NT2/D1 (cell line): ENCODE results near the gene NTNG2.

Source experiments
- DNase-seq: peaks from one replicate; pipeline ENCODE4 v3.0.0-alpha.2; 2011; ENCODE audit warnings: low read depth, low spot score
- H3K27me3 ChIP-seq: 2 replicates; pipeline ENCODE4 v1.6.0; 2011; ENCODE audit warnings: mild to moderate bottlenecking; ENCODE audit not compliant: insufficient read length, insufficient read depth
- H3K36me3 ChIP-seq: 2 replicates; pipeline ENCODE4 v1.6.1; 2011; ENCODE audit warnings: mild to moderate bottlenecking, low read length, mixed read lengths; ENCODE audit not compliant: insufficient read depth, insufficient read length
- H3K4me1 ChIP-seq: 2 replicates; pipeline ENCODE4 v1.5.1; 2011; ENCODE audit not compliant: insufficient read depth, insufficient read length
- H3K4me3 ChIP-seq: 2 replicates; pipeline ENCODE4 v1.5.1; 2011; ENCODE audit warnings: low read depth; ENCODE audit not compliant: insufficient read length
- H3K9ac ChIP-seq: 2 replicates; pipeline ENCODE4 v1.6.0; 2011; ENCODE audit warnings: low read depth; ENCODE audit not compliant: insufficient read length
- H3K9me3 ChIP-seq: 2 replicates; pipeline ENCODE4 v1.5.1; 2011; ENCODE audit warnings: mild to moderate bottlenecking, low read length; ENCODE audit not compliant: insufficient read depth
- SUZ12 ChIP-seq: IDR thresholded peaks from 2 replicates; pipeline ENCODE4 v1.6.1; 2011; ENCODE audit not compliant: insufficient read length, insufficient read depth; ENCODE audit errors: extremely low read depth
- YY1 ChIP-seq: IDR thresholded peaks from 2 replicates; pipeline ENCODE4 v1.6.1; 2011; ENCODE audit not compliant: insufficient read length, insufficient read depth
- ZNF274 ChIP-seq: IDR thresholded peaks from 2 replicates; pipeline ENCODE4 v1.6.1; 2011; ENCODE audit warnings: mild to moderate bottlenecking, low read depth, low read length

Gene NTNG2, protein sequence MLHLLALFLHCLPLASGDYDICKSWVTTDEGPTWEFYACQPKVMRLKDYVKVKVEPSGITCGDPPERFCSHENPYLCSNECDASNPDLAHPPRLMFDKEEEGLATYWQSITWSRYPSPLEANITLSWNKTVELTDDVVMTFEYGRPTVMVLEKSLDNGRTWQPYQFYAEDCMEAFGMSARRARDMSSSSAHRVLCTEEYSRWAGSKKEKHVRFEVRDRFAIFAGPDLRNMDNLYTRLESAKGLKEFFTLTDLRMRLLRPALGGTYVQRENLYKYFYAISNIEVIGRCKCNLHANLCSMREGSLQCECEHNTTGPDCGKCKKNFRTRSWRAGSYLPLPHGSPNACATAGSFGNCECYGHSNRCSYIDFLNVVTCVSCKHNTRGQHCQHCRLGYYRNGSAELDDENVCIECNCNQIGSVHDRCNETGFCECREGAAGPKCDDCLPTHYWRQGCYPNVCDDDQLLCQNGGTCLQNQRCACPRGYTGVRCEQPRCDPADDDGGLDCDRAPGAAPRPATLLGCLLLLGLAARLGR

GRCh38 chr9:132161743-132162184, at the start of gene NTNG2:
Gene NTNG2 (plus strand): TSS chr9:132162058. CDS start chr9:132166832, 4,774 bp downstream.
- Histone ChIP-seq H3K4me1 (peaks cover 9% of the 10 kb centered on the region), H3K9ac (peak within 1 kb of the TSS; percentile 70), H3K9me3 (no peaks in the 10 kb centered on the region), H3K4me3 (peak within 1 kb of the TSS; percentile 54), H3K27me3 (peaks cover 56% of the 10 kb centered on the region), H3K36me3 (no peaks in the 10 kb centered on the region)
- no peak for TF ChIP-seq ZNF274
- TF ChIP-seq SUZ12 = no peak
- TF ChIP-seq YY1 = no peak
- DNase-seq = no peak

- Histone ChIP-seq H3K4me3 (no peak overlapping the region), H3K36me3 (no peaks in the 10 kb centered on the region), H3K9ac (no peak overlapping the region), H3K9me3 (no peaks in the 10 kb centered on the region), H3K4me1 (no peaks in the 10 kb centered on the region), H3K27me3 (peaks cover 56% of the 10 kb centered on the region)
- TF ChIP-seq YY1 (no peak), ZNF274 (no peak), SUZ12 (no peak)
- DNase-seq = peak; percentile 62
Measured at GRCh38 chr9:132114102-132114707, 47.7 kb upstream of the NTNG2 start.

DNA sequence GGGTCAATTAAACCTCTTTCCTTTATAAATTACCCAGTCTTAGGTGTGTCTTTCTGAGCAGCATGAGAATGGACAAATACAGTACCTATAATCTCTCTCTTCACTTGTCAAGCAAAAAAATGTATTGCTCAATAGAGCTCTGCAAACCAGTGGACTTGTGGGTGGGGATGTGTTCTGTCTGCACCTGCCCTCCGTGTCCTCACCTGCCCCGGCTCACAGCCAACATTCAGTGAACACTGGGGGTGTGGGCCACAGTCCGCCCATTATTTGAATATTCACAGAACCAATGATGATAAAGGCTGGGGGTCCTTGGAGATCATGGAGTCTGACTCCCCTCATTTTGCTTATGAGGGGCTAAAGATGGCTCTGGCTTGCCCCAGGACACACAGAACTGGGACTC, 45.3 kb upstream of the NTNG2 start:
- DNase-seq = no peak
- H3K9ac ChIP-seq = no peak overlapping the region
- TF ChIP-seq ZNF274 = no peak
- no peak overlapping the region for H3K4me3 ChIP-seq
- no peaks in the 10 kb centered on the region for H3K9me3 ChIP-seq
- H3K36me3 ChIP-seq = no peaks in the 10 kb centered on the region
- H3K27me3 ChIP-seq = peaks cover 53% of the 10 kb centered on the region
- no peaks in the 10 kb centered on the region for H3K4me1 ChIP-seq

GRCh38 chr9:132117694-132118093, 44.2 kb upstream of the NTNG2 start:
- TF ChIP-seq ZNF274 (no peak), SUZ12 (no peak), YY1 (no peak)
- Histone ChIP-seq H3K27me3 (peaks cover 45% of the 10 kb centered on the region), H3K36me3 (no peaks in the 10 kb centered on the region), H3K4me3 (no peak overlapping the region), H3K9ac (no peak overlapping the region), H3K9me3 (no peaks in the 10 kb centered on the region), H3K4me1 (no peaks in the 10 kb centered on the region)
- no peak for DNase-seq

DNA sequence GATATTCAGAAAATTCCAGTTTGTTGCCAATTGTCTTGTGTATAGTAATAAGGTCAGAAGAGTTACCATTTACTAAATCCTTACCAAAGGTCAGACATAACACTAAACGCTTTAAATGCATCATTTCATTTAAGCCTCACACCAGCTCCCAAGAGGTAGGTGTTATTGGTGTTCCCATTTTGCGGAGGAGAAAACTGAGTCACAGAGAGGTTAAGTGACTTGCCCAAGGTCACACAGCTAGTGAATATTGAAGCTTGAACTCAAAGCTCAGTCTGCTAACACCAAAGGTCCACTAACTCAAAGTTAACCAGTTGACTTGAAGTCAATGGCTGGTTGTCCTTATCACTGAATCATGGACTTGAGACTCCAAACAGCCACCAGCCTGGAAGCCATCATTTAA, 40.8 kb upstream of the NTNG2 start:
- Histone ChIP-seq H3K27me3 (peaks cover 23% of the 10 kb centered on the region), H3K9ac (no peak overlapping the region), H3K4me3 (no peak overlapping the region), H3K9me3 (no peaks in the 10 kb centered on the region), H3K36me3 (no peaks in the 10 kb centered on the region), H3K4me1 (peaks cover 4% of the 10 kb centered on the region)
- TF ChIP-seq YY1 (no peak), ZNF274 (no peak), SUZ12 (no peak)
- DNase-seq = no peak

GRCh38 chr9:132124800-132125199, 37.1 kb upstream of the NTNG2 start:
- DNase-seq = no peak
- no peaks in the 10 kb centered on the region for H3K9me3 ChIP-seq

DNA sequence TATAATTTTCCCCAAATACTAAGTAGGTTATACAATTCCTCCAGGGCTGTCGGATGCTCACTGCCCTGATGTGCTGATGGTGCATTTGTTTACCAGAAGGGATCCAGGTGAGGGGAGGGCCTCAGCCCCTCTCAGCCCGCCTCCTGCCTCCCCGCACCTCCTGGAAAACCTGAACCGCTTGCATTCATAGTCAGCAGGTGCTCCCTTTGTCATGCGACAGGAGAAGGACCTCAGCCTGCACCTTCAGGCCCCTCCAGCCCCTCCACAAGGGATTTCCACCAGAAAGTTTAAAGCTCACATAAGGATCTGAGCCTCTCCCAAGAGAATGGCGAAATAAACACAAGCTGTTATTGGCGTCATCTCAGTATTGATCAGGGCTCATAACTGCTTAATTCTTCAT, 36.5 kb upstream of the NTNG2 start:
- TF ChIP-seq ZNF274 (no peak), SUZ12 (no peak), YY1 (no peak)
- H3K9me3 ChIP-seq = no peaks in the 10 kb centered on the region
- H3K4me3 ChIP-seq = no peak overlapping the region
- H3K27me3 ChIP-seq = peaks cover 5% of the 10 kb centered on the region
- DNase-seq = peak; percentile 35
- H3K4me1 ChIP-seq = peaks cover 14% of the 10 kb centered on the region
- no peak overlapping the region for H3K9ac ChIP-seq
- H3K36me3 ChIP-seq = no peaks in the 10 kb centered on the region

More at GRCh38 chr9:132124800-132125199, 37.1 kb upstream of the NTNG2 start:
- Histone ChIP-seq H3K4me3 (no peak overlapping the region), H3K9ac (no peak overlapping the region), H3K4me1 (peaks cover 14% of the 10 kb centered on the region), H3K36me3 (no peaks in the 10 kb centered on the region), H3K27me3 (peaks cover 5% of the 10 kb centered on the region)
- no peak for TF ChIP-seq ZNF274
- no peak for TF ChIP-seq YY1
- TF ChIP-seq SUZ12 = no peak
